ENCODE measurements around the gene EME2.
"Not testable (repeated sequence)": the region's sequence is repeated elsewhere in the genome, so short reads cannot be mapped to it uniquely, and the experiment has no call there.

Gene EME2

DNA sequence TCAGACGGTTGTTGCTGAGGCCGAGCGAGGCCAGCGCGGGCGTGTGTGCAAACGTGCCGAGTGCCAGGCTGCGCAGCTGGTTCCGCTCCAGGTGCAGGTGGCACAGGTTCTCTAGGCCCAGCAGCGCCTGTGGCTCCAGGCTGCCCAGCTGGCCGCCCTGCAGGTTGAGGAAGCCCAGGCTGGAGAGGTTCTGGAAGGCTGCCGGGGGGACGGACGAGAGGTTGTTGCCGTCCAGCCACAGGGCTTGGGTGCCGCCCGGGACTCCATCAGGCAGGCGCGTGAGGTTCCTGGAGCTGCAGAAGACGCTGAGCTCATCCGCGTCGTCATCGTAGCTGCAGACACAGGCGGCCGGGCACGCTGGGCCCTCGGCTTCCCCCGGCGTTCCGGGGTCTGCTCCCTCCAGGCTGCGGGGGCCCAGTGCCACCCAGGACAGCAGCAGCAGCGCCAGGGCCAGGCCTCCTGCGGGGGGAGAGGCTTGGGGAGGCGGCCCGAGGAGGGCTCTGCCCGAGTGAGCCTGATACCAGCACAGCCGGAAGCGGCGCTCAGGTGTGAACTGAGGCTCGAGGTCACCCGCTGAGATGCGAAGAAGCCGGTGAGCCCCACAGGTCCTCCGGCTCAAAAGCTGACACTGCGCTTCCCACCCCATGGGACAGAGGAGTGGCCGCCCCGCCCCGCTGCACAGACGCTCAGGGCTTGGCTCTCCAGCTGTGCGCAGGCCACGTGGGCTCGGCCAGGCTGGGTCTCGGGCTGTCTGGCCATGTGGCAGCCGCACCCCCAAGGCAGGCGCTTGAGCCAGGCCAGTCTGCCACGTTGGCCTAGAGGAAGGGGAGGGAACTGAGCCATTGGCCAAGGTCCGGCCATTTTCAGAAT, 19.6 kb downstream of the EME2 start:
- no peak for DNase-seq

DNA sequence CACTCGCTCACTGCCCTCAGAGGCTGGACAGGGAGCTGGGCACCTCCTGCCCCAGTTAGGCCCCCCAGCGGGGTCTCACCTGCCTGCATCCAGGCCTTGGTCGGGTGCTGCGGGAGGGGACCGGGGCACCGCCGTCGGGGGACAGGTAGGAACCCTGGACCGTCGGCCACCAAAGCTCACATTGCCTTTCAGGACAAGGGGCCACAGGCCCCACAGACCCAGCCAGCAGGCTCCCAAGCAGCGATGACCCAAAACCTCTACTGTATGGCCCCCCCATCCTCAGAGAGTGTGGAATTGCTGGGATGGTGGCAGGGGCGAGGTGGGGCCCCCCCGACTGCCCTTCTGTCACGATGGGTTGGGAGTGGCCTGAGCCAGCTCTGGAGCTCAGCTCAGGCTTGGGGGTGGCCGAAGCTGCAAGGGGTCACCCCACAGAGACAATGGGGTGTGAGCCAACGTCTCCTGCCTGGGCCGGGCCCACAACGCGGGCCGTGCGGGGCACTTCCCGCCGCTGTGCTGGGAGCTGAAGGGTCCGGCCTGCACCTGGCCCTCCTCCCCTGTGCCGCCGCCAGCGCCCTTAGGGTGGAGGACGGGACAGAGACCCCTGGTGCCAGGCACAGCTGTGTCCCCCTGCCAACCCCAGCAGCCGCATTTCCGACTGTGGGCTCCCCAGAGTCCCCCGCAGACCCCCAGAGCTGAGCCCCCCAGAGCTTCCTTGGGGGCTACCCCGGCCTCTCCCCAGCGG, 20.4 kb downstream of the EME2 start:
- DNase-seq, result no peak

DNA sequence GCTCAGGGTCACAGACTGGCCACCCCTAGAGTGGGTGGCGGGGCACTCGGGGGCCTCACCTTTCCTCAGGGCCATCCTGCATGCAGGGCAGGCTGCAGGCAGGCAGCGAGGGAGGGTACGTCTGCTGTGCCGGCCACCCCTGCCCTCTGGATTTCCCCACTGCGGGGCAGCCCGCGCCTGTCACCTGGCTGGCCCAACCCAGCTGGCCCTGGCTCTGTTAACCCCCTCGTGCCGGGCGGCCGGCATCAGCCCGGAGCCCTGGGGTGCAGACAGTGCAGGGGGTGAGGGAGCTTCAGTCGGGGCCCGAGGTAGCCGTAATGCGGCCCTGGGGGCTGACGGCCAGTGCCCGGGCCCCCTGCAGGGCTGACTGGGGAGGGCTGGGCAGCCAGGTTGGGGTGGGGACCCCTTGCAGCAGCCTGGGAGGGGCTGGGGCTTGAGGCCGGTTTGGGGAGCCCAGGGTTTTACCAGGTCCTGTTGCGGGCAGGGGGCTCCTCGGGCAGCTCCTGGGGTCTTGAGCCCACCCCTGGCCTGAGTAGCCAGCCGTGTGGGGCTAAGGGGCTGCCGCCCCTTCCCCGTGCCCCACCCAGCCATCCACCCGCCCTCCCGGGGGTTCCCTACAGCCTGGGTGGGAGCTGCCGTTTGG, 21.1 kb downstream of the EME2 start, which contains the start of gene IGFALS:
IGFALS (minus strand) TSS at position 128 of the 643 bp plus-strand sequence; CDS start at position 75, 53 bp downstream.
- no peak for DNase-seq

DNA sequence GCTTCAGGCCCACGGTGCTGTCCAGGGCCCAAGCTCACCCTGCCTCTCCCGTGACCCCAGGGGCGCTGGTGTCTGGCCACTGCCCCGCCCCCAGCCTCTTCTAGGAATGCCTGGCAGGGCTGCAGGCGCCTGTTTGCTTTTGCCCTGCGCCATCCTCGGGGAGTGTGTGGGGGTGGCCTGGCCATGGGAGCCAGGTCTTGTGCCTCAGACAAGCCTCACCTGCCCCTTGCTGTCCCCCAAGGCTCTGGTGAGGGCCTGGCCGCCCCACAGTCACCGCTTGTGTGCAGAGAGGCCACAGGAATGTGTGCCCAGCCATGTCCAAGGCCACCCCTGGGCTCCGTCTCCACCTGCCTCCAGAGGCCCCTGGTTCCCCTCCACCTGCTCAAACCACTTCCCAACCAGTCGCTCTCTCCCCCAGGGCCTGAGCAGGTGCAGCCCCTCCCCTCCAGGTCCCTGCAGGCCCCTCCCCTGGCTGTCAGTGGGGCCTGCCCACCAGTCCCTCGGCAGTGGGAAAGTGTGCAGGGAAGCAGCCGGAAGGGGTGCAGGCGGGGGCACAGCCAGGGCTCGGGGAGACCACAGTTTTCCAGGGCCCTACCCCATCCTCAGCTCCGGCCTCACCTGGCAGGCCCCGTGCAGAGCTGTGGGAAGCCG, 21.7 kb downstream of the EME2 start:
- DNase-seq, result no peak

DNA sequence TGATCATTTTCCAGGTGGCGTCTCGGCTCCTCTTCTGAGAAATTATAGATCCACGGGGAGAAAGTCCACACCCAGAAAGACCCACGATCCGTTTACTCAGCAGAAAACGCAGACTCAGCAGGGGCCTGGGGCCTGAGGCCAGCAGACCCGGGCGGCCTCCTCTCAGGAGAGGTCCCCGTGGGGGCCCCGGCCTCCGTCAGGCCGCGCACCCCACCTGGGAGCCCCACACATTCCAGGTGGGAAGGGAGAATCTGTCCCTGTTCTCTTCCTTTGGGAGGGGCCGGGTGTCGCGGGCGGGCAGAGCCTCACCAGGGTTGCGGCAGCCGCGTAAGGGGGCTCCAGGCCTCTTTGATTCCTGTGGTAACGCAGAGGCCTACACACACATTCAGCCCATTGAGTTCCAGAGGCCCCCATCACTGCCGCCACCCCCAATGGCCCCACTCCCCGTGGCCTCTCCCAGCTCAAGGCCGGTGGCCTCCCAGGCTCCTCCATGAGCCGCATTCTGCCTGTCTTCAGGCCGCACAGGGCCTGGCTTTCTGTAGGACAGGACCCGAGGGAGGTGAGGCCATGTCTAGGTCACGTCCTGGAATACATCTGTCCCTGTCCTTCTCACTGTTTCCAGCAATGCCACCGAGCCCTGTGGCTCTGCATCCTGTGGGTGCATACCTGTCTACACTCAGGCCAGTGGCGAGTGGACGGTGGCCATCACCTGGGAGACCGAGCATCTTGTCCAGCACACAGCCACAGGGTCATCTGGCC, 22.5 kb downstream of the EME2 start:
- no peak for DNase-seq

DNA sequence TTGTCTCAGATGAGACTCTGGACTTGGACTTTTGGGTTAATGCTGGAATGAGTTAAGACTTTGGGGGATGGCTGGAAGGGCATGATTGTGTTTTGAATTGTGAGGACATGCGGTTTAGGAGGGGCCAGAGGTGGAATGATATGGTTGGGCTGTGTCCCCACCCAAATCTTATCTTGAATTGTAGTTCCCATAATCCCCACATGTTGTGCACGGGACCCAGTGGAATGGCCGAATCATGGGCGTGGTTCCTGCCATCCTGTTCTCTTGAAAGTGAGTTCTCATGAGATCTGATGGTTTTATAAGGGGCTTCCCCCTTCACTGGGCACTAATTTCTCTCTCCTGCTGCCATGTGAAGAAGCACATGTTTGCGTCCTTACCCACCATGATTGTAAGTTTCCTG, 26.7 kb downstream of the EME2 start:
- DNase-seq, result not testable (repeated sequence)

DNA sequence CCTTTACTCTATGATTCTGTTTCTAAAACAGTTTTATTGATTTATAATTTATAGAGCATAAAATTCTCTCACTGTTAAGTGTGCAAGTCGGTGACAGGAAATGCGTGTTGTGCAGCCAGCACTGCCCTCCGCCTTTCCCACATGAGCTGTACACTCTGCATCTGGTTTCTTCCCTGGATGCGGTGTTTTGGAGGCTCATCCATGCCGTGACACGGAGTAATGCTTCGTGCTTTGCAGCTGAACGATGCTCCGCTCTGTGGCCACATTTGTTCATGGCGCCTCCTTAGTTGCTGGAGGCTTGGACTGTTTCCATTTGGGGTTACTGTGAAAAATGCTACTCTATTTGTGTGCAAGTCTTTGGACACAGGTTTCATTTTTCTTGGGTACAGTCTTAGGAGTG, 28.1 kb downstream of the EME2 start:
- no peak for DNase-seq

DNA sequence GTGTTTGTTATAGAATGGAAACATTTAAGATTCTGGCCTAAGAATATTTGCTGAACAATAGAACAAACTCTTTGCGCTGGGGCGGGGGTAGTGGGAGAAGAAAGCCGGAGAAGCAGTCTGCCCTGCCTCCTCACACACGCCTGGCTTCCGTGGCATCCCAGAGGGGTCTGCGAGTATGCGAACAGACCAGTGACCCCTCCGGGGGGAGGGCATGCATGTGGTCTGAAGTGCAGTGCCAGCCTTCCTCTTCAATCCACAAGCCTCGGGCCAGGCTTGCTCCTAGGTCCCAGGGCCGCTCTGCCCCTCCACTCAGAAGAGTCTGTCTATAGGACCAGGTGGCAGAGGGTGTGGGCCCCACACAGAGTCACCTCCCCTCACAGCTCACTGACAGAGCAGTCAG, 35.0 kb downstream of the EME2 start:
- DNase-seq, result no peak

DNA sequence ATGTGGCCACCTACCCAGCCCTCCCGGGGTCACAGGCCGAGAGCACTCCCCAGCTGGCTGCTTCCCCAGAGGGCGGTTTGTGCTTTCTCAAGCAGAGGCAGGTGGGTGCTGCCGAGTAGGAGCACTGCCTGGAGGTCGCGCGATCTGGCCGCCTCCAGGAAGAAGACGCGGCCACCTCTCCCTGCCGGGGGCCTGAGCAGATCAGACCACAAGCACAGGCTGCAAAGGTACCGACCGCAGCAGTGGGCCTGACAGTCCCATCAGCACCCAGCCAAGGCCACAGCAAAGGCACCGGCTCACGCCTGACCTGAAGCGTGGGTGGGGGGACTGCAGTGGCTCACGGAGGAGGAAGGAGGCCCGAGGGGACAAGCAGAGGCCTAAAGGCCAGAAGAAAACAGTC, 36.1 kb downstream of the EME2 start:
- no peak for DNase-seq

DNA sequence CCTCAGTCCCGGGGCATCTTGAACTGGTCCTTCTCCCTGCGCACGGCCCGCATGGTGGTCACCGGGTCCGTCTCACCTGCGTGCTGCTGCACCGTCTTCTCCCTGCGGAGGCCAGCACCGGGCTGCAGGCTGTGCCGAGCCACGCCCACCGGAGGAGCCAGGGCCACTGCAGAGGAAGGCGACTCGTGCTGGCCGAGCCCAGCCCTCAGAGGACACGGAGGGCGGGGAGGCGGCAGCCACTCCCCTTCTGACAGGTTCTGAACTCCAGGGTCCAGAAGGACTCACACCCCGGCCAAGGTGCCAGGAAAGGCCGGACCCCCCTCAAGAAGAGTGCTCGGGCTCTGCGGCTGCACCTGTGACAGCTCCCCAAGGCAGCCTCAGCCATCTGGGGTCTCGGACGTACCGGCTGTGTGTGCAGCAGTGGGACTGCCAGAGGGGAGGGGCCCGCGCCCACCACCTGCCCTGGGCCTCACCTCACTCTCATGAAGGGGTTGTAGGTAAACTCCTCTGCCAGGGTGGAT, 36.7 kb downstream of the EME2 start:
- DNase-seq, result no peak

DNA sequence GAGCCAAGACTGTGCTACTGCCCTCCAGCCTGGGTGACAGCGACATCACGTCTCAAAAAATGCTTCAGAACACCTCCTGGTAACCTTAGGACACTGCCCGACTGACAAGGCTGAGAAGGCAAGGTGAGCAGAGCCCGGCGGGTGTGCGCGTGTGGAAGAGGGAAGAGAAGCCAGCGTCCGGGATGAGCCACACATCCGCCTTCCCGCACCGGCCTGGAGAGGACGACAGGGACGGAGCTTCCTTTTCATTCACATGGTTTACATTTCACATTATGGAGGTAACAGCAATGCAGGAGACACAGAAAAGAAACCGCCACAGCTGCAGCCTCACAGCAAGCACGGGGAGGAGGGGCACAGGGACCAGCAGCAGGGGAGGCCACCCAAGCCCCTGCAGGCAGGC, 37.5 kb downstream of the EME2 start:
- no peak for DNase-seq

DNA sequence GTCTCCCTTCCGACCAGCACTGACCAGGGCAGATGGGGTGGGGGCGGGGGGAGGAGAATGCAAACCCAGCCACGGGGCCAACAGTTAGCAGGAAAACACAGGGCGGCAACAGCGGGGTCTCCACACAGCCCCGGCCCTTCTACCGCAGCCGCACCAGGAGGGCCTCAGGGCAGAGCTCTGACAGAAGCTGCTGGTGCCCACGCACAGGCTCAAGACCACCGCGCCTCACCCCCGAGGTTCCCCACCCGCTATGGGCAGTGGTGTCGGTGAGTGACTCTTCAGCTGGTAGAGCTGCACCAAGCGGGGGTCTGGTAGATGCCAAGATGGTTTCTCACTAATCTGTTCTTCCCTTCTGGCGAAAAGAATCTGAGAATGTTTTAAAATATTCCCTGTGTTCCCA, 37.9 kb downstream of the EME2 start:
- no peak for DNase-seq

DNA sequence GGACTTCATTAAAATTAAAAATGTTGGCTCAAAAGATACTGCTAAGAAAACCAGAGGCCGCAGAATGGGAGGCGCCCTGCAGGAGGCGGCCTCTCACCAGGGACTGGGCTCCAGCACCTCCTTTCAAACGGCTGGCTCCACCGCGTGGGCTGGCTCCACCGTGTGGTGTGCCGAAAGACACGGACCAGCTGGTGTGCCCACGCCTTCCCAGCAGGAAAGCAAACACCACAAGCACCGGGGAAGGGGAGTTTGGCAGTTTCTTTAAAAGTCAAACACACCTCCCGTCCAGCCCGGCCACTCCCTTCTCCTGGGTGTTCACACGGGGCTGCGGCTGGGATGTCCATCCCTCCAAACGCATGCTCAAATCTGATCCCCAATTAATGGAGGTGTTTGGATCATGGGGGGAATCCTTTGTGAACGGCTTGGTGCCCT, 40.1 kb downstream of the EME2 start:
- peak; percentile 39 to 40 for DNase-seq

DNA sequence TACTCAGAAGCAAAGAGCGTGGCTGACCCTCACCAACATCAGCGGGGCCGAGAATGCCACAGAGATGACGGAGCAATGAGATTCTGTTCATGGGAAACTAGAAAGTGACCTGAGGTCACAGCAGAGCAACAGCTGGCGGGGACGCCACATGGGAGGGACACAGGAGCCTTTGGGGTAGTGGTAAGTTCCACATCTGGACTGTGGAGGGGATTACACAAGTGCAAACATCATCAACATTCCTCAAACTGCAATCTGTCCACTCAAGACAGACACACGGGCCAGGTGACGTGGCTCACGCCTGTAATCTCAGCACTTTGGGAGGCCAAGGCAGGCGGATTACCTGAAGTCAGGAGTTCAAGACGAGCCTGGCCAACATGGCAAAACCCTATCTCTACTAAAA, 42.9 kb downstream of the EME2 start:
- DNase-seq, result no peak

DNA sequence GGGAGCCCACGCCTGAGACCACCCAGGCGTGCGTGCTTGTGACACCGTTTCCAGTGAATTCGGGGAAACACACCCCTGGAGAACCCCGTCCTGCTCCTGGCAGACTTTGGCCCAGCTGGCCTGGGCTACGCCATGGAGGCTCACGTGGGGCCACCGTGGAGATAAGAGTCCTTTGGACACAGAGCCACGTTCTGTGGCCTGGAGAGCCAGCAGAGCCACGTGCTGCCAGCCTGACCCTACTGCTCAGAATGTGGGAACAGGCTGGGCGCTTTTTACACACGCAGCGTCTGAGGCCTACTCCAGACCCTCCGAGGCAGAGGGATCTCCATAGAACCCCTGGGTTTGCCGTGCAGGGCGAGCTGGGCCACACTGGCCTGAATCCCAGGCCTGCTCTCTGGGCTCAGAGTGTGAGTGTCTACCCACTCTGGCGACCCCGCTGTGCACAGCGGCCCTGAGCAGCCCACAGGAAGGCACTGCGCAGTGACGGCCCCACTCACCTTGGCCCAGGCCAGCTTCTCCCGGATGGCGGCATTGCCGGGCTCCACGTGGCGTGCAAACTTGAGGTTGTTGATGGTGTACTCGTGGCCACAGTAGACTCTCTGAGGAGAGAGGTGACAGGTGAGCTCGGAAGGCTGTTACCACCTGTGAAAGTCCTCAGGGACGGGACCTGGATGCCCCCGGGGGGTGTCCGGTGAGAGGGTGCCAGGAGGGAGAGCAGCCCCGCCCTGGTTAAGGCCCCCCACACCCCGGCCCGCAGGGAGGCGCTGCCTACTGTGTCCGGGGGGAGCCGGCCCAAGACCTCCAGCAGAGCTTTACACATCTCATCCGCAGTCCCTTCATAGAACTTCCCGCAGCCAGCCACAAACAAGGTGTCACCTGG, 44.0 kb downstream of the EME2 start:
- no peak for DNase-seq

DNA sequence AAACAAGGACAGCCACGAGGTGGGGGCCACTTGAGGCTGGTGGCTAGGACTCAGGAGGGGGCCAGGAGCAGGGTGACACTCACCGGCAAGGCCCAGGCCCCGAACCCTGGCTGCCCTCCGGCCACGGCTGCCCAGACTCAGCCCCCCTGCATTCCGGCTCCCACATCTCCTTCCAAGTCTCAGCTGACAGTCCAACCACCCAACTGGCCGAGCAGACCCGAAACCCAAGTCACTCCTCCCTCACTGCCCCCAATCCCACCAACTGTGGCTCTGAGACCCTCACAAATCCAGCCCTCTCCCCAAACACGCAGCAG, 44.6 kb downstream of the EME2 start:
- DNase-seq, result no peak

DNA sequence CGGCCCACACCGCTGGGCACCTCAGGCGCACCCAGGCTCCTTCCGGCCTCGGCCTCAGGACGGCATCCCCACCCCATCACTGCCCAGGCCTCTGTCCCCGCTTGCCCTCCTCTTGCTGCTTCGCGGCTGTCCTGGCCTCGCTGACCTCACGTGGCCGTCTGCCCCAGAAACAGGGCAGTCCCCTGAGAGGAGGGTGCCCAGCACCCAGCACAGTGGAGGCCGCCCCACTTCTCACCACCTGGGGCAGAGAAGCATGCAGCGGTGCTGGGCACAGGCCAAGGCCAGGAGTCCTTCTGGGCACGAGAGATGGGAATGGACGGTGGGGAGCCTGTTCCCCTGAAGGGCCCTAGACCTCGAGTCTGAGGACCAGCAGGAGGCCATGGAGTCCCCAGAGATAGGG, 45.1 kb downstream of the EME2 start:
- DNase-seq, result no peak

DNA sequence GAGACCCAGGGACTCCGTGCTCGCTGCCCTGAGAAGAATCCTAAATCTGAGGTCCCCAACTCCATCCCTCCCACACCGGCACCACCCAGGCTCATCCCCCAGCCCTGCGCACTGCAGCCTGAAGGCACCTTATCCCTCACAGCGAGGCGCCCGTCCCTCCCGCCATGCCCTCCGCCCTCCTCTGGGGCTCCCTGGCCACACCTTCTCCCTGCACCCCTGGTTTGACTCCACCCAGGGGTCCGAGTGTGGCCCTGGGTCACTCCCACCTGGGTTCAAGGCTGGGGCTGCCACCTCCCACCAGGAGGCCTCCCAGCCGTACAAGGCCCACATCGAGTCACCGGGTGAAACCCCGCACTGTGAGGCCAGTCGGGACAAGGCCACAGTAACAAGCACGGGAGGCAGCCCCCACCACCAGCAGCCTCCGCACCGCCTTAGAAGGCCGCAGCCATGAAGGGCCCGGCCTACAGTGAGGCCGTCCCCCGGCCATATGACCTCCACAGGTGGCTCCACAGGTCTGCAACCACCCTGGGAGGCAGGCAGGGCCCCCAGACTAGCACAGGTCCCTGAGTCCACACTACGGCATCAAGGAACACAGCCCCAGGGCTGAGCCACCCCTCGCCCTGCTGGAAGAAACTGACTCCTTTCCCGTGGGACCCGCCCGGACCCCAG, 45.7 kb downstream of the EME2 start:
- no peak for DNase-seq

DNA sequence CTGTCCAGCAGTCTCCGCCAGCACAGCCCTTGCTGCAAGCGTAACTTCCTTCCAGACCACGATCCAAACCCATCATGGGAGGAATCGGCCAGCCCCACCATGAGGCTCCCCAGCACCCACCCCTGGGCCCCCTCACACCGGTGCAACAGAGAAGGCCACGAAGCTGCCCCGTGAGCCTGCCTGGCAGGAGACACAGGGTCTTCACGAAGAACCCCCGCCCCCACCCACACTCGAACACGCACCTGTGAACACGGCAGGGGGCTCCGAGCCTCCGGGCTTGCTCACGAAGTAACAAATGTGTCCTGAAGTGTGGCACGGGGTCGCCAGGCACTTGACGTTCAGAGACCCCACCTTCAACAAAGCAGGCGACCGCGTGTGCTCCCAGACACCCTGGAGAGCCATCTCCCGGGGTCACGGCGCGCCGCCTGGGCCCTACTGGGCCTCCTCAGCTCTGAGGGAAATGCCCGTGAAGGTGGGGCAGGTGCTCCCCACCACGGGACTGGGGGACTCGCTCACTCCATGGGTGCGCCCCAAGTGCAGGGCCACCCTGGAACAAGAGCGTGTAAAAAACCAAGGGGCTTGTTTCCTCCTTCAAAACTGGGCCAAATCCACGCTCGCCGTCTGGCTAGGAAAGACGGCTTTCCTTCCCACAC, 46.4 kb downstream of the EME2 start:
- DNase-seq, result no peak

DNA sequence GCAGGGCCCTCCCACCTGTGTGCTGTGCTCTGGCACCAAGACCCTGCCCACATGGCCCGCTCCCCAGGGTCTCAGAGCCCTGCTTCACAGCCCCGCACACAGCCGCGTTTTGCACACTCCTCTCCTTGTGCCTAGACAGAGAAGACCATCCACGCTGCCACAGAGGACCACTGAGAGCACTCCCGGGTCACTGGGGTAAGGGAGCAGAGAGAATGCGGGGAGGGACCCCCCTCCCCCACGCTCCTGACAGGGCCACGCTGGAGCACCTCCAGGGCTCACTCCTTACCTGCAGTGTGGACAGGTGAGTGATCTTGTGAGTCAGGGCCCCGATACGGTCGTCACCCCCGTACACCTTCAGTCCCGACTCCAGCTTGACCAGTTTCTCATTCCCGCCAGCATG, 47.0 kb downstream of the EME2 start:
- no peak for DNase-seq

Data from CD4-positive, alpha-beta T cell treated with Interleukin-4 for 1 hour (primary cell).